Mammary epithelial cell (primary cell): ENCODE results near the gene MTRFR.

ENCODE experiments used
- CTCF ChIP-seq, 2 donors: IDR thresholded peaks in 1 of 2; conservative IDR thresholded peaks in 1 of 2; 2 replicates each; pipeline ENCODE4 v1.5.1; 2011 to 2012; ENCODE audit warnings: inconsistent platforms in 2 of 2, low read length in 2 of 2, mild to moderate bottlenecking in 2 of 2, control low read depth in 1 of 2, low read depth in 1 of 2; ENCODE audit not compliant: insufficient read depth in 1 of 2; ENCODE audit errors: extremely low read depth in 1 of 2
- EZH2 ChIP-seq: IDR thresholded peaks from 2 replicates; pipeline ENCODE4 v1.6.1; 2012; ENCODE audit warnings: low read length, inconsistent platforms, borderline replicate concordance

- TF ChIP-seq CTCF (conservative IDR thresholded peaks at IDR 0.05 in 1 of 2, IDR thresholded peaks at IDR 0.05 in 1 of 2; ENCODE audit: extremely low read depth in 1 of 2, insufficient read depth in 1 of 2, low read depth in 1 of 2, low read length in 2 of 2) (no peak), EZH2 (no peak)
Measured at GRCh38 chr12:123254853-123255446, 21.7 kb downstream of the MTRFR start.
